ENCODE data around the gene RNF144A.

RNF144A gene

DNA sequence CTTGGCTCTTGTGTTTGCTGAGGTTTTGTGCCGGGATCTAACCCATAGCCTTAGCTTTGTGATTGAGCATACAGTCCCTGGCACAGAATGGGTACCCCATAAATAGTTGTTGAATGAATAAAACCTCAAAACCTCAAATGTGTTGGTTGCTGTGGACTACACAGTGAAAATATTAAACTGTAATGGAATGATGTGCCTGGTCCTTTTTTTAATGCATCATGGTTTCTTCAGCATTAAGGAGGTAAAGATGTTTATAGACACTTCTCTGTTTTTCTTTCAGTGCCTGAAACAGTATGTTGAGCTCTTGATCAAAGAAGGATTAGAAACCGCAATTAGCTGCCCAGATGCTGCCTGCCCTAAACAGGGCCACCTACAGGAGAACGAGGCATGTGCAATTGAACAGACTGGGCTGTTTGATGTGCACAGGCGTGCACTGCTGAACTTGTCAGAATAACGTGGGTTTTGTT lies 97.0 kb downstream of the RNF144A start:
- H3K4me3 ChIP-seq (ENCODE audit: low read depth, low read length): no peak overlapping the region
- no peak for DNase-seq (ENCODE audit: low read depth)

DNA sequence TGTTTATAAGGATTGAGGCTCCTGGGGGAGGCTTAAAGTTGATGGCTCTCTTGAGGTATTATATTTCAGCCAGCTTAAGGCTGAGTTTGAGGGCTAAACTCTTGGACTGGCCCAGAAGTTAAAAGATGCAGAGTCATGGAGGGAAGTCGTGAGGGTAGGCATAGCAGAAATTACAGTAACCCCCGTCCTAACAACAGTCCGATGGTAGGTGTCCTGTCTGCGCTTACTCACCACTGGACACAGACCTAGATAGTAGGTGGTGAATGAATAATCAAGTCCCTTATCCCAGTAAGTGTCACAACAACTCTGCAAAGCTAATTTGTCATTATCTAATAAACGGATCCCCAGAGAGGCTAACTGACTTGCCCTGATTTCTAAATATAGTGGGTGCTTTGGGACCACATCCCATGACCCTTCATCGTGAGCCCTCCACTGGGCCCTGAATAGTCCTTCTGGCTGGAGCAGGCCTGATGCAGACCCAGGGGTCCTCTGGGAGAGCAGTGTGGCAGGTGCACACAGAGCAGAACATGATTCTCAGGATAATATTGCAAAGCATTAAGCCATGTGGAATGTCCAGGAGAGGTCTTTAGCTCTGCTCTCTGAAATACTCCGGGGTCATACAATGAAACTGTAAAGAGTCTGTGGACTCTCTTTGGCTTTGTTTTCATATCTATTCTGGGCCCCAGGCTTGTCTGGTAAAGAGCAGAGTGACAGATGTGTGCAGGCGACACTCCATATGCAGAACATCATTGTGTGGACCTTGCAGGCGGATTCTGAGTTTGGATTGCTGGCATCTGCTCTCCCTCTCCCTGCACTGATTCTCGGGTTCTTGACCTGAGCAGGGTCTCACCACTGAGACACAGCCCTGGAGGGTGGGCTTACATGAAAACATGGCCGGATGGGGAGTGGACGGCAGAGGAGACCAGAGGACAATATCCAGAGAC lies 98.1 kb downstream of the RNF144A start:
- H3K4me3 ChIP-seq (ENCODE audit: low read depth, low read length): no peak overlapping the region
- no peak for DNase-seq (ENCODE audit: low read depth)

DNA sequence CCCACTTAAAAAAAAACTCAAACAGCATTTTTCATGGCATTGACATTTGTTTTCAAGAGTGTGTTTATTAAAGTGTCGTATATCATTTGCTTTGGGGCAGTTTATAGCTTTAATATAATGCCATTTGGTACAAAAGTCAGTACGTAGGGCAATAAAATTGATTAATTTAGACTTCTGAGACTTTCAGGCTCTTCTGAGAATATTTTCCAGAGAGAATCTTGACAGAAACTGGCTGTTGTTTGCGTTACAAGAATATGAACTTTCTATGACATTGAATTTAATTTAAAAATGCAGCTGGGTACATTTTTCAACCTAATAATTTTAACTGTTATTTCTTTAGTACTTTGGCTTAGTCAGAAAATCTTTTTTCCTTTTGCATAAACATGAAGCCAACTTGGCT lies 98.9 kb downstream of the RNF144A start:
- H3K4me3 ChIP-seq (ENCODE audit: low read depth, low read length): no peak overlapping the region
- no peak for DNase-seq (ENCODE audit: low read depth)

DNA sequence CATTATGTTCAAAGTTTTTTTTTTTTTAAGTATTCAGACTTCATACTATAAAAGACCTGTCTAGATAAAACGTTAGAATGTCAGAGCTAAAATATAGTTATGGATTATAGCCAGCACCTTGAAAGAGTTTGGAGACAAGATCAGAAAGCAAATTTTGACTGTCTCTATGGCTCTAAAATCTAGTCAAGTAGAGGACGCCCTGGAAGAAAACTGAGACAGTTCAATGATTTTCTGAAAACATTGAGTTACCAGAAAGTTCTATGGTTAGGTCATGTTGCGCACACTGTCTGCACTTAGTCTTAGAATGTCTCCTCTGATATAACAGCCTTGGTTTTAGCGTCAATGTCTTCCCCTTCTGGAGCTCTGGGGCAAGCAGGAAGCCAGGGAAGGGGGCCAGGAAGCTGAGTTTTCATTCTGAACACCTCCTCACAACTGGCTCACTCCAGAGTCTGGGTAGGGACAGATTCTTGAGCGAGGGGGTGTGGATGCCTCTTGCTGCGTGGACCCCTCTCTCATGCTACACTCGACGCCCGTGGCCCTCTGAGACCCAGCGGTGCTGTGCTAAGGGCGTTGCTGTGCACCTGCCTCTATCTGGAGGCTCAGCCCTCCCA lies 99.5 kb downstream of the RNF144A start:
- no peak overlapping the region for H3K4me3 ChIP-seq (ENCODE audit: low read depth, low read length)
- DNase-seq (ENCODE audit: low read depth): no peak

DNA sequence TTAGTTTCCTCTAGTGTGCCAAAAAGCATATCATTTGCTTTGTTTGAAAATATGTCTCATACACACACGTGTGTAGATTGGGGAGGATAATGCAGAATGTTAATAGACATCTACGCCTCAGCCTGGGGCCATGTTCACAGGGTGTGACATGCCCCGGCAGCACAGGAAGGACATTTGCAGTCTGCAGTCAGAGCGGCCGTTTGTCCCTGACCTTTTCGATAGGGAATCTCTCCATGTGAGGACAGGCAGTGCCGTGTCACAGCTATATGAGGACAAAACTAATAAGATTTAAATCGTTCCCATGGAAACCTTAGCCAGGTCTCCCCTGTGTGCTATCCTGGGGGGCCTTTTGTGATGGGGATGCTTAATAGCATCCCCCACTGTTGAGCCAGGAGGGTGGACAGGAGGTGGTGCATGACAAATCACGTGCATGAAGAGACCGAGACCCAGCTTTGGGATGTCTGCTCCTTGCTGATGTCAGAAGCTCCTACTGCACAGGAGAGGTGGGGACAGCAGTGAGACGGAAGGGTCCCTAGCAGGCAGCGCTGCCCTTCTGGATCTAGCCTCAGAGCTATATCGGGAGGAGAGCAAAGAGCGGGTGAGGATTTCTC lies 100.6 kb downstream of the RNF144A start:
- no peak overlapping the region for H3K4me3 ChIP-seq (ENCODE audit: low read depth, low read length)
- DNase-seq (ENCODE audit: low read depth): no peak

DNA sequence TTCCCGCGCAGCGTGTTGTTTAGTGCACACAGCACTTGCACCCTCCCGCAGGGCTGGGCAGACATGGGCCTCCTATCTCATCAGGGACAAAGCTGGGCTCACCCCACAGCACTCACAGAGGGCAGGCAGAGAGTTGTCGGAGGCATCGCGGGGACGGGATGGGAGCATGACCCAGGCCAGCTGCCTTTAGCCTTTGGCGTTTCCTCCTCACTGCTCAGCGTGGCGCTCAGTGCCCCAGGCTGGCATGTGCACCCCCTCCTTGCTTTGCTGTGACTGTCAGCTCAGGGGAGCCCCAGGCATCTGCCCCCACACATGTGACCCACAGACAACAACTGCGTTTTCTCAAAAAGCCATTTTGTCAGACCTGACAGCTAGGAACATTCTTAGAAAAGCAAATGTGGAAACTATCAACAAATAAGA lies 101.1 kb downstream of the RNF144A start:
- DNase-seq (ENCODE audit: low read depth): no peak
- H3K4me3 ChIP-seq (ENCODE audit: low read depth, low read length): no peak overlapping the region

DNA sequence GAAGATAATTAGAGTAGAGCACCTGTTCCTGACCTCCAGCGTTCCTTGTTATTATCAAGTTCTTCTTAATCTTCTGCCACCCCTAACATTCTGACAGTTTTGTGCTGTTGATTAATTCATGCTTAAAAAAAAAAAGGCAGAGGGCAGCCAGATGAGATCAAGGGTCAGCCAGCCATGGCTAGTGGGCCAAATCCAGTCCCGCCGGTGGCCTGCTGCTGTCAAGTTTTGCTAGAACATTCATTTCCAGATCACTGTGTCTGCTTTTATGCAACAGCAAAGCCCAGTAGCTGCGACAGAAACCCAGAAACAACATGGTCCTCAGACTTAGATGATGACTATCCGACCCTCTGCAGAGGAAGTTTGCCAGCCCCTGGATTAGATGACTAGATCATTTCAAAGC lies 101.6 kb downstream of the RNF144A start:
- no peak overlapping the region for H3K4me3 ChIP-seq (ENCODE audit: low read depth, low read length)
- no peak for DNase-seq (ENCODE audit: low read depth)

DNA sequence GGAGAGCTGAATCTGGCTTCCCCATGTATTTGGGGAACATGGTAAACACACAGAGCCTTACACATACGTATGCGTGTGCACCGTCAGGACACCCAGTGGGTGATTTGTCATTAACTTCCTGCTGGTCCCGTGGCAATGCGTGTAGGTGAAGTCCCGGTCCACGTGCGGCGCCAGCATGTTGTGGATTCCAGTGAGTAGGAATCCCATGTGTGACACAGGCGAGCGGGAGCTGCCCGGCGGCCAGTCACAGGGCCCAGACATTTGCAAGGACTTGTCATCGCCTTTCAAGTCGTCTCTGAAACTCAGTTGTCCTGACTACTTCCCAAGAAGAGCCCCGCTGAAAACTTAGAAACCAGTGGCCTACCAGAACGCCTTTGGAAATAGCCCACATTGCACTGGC lies 102.0 kb downstream of the RNF144A start:
- H3K4me3 ChIP-seq (ENCODE audit: low read depth, low read length): no peak overlapping the region
- DNase-seq (ENCODE audit: low read depth): no peak

DNA sequence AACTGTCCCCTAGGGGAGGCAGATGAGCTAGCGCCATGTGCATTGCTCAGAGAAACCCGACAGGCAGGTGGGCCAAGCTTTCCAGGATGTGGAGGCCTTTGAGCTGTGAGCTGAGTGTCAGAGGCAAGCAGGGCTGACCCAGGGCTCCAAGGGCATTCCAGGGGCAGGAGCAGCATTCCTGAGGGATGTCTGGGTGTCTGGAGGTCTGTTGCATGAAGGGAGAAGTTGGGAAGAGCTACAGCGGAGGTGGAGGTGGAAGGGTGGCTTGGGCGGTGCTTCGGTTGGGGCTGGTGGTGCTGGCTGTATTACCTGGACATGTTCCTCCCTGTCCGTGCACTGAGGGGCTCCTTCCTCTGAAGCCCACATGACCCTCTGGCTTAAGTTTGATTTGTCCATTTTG lies 102.8 kb downstream of the RNF144A start:
- no peak for DNase-seq (ENCODE audit: low read depth)
- no peak overlapping the region for H3K4me3 ChIP-seq (ENCODE audit: low read depth, low read length)

DNA sequence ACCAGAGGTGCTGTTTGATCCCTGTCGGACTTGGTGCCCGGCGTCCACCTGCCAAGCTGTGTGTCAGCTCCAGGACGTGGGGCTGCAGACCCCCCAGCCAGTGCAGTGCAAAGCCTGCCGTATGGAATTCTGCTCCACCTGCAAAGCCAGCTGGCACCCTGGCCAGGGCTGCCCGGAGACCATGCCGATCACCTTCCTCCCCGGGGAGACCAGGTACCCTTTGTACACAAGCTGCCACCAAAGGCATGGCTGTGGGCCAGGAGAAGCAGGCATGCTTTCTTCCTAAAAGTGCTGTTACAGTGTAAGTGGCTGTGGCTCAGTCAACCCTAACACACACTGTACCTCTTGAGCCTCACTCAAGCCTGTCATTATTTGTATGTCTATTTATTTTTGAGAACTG lies 103.3 kb downstream of the RNF144A start:
- H3K4me3 ChIP-seq (ENCODE audit: low read depth, low read length): no peak overlapping the region

DNA sequence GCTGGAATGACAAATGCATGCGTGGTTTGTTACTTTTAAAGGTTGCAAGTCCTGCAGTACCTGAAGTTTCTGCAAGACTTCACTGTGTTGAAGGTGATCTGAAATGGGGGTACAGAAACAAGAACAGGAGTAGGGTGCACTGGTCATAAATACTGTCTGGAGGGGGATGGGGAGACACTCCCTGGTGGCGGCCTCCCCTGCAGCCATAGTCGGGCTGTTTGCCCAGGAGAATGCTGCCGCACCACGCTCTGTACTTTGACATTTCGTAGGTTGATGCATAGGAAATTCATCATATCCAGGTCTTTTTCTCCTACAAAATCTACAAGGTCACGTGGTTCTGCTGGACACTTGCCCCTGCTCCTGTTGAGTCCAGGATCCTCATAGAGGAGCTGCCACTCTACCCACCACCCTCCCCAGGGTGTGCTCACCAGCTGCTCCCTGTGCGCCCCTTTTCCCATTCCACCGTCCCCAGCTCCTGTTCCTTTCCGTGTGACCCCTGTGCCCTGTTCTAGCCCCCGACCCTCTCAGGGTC lies 103.8 kb downstream of the RNF144A start:
- no peak overlapping the region for H3K4me3 ChIP-seq (ENCODE audit: low read depth, low read length)
- DNase-seq (ENCODE audit: low read depth): no peak

More for the DNA sequence above, 103.3 kb downstream of the RNF144A start:
- DNase-seq (ENCODE audit: low read depth): no peak

DNA sequence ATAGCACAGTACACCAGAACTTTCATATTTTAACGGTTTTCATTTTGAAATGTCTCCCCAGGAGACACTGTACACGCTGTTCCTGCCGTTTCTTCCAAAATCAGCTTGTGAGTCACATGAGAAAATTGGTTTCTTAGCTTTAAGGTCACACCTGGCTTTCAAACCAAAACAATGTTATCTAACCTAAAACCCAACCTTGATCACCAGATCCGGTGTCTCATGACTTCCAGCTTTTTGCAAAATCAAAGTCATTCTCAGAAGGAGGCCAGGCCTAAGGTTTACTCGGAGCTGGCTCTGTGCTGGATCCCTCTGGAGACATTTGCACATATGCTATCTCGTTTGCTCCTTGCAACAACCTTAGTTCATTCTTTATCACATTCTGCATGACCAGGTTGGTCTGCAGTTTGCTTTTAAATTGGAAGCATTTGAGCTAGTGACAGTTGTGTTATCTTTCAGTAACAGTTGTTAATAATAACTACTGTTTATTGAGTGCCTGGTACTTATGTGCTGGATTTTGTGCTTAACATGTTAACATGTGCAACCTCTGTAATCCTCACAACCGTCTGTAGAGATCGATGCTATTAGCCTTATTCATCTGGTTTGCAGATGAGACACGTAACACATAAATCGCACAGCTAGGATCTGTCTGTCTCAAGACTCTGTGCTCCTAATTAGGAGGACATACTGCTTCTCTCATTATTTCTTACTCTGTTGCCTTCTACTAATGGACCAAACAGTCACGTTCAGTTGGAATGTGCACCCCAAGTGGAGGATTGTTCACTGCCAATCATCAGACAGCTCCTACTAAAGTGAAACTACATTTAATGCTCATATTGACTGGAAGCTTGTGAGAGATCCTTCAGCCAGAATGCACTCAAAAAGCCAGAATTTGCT lies 105.5 kb downstream of the RNF144A start:
- H3K4me3 ChIP-seq (ENCODE audit: low read depth, low read length): no peak overlapping the region

DNA sequence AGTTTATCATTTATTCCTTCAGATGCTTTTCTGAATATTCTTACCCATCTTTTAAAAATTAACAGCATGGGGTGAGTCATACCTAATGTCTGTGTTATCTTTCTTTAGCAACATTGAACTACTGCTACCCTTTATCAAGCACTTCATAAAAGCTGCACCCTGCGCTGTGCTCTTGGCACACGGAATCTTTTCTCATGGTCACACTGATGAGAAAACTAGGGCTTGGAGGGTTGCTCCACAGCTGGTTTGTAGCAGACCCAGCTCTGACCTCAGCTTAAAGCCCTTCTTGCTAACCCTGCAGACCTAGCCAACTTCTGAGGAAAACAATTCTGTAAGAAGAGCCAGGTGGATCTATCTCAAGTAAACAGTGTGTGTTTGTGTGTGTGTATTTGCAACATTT lies 106.3 kb downstream of the RNF144A start:
- no peak for DNase-seq (ENCODE audit: low read depth)

More for the DNA sequence above, 105.5 kb downstream of the RNF144A start:
- no peak for DNase-seq (ENCODE audit: low read depth)

DNA sequence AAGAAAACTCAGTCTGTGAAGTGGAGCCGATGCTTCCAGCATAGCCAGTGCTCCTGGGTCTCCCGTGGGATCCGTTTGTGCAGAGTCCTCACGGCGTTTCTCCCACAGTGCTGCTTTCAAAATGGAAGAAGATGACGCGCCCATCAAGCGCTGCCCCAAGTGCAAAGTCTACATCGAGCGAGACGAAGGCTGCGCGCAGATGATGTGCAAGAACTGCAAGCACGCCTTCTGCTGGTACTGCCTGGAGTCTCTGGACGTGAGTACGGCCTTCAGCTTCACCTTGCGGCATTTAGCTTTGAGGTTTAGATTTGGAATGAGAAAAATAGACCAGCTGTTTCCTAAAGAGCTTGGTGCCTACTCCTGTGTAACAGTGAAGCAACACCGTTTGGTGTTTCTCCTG lies 107.0 kb downstream of the RNF144A start:
- DNase-seq (ENCODE audit: low read depth): no peak
- no peak overlapping the region for H3K4me3 ChIP-seq (ENCODE audit: low read depth, low read length)

More for the DNA sequence above, 106.3 kb downstream of the RNF144A start:
- no peak overlapping the region for H3K4me3 ChIP-seq (ENCODE audit: low read depth, low read length)

DNA sequence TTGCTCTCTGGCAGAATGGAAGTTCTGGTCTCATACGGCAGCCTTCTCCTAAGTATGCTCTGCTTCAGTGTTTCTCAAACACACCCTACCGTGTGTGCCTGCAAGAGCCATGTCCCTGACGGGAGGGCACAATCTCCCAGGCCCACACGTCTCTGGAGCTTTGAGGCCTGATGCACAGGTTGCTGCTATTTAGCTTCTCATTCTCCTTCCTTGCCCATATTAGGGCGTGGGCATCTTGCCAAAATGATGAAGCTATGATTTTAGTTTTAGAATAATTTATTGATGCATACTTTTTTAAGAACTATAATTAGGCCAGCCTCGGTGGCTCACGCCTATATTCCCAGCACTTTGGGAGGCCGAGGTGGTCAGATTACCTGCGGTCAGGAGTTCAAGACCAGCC lies 107.9 kb downstream of the RNF144A start:
- H3K4me3 ChIP-seq (ENCODE audit: low read depth, low read length): no peak overlapping the region
- DNase-seq (ENCODE audit: low read depth): no peak

DNA sequence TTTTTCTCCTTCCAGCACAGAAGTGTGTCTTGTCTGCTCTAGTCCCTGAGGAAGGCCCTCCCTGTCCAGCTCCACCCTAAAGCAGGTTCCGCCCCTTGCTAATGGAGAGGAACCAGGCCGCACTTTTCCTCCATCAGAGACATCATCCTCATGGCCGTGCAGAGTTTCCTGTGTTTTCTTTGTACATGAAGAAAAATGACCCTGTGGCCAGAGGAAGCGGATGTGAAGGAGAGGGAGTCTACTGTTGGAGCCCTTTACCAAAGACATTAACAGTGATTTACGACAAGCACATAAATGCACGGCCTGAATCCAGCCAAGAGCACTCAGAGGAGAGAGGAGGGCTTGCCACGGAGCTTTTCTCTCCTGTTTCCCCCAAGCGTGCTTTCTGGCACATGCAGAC lies 109.5 kb downstream of the RNF144A start:
- no peak overlapping the region for H3K4me3 ChIP-seq (ENCODE audit: low read depth, low read length)
- DNase-seq (ENCODE audit: low read depth): no peak

DNA sequence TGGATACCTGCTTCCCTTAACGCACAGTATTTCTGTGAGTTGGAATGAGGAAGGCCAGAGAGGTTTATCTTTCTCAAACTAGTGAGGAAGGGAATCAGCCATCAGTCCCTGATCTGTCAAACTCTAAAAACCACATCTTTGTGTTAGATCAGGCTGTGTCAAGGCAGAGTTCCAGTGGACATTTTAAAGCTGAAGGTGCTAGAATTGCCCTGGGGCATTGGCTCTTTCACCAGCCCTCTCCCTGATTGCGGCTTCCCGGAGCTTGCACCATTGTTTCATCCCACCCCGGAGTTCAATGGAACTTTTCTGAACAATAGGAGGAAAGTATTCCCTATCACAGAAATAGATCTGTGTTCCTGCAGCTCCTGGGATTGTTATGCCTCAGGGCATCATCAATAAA lies 110.2 kb downstream of the RNF144A start:
- no peak for DNase-seq (ENCODE audit: low read depth)
- H3K4me3 ChIP-seq (ENCODE audit: low read depth, low read length): no peak overlapping the region

DNA sequence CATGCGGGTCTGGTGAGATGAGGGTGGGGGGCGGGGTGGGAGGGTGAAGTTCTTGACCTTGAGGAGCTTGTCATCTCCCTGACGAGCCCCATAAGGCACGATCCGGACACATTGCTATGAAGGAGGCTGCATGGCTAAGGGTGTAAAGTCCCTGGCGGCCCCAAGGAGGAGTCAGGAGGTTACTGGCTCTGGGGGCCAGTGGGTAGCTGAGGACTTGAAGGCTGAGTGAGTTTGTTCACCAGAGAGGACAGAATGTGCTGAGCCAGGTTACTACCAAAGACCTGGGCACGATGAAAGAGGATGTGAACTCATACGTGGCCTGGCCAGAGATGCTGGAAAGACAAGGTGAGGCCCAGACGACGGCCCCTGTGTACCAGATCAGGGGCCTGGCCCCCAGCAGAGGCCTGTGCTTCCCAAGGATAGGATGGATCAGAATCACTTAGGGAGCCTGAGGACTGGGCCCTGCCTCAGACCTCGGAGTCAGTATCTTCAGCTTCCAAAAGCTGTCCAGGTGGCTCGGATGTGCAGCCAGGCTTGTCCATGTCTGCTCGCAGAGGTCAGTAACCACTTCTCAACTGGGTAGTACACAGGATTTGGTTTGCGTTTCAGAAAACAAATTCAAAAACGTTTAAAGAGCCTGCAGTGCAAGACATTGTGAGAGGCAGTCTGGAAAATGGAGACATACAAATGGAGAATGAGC lies 110.9 kb downstream of the RNF144A start:
- no peak for DNase-seq (ENCODE audit: low read depth)
- no peak overlapping the region for H3K4me3 ChIP-seq (ENCODE audit: low read depth, low read length)

DNA sequence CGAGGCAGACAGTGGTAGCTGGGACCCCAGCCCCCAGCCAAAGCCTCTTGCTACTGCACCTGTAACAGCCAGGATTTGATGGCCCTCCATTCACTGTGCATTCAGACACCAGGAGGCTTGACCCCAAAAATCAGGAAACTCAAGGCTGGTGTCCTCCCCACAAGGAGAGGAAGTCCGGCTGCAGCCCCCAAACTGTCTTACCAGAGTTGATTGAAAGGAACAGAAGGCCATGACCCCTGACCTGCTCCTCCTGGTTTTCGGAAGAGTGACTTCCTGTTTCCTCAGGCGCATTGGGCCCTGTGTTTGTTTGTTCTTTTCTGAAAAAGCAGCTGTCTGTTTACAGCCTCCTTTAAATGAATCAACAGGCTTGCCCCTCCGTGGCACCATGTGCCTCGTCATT lies 111.6 kb downstream of the RNF144A start:
- no peak for DNase-seq (ENCODE audit: low read depth)
- no peak overlapping the region for H3K4me3 ChIP-seq (ENCODE audit: low read depth, low read length)
